Fibroblast of the aortic adventitia (primary cell): ENCODE measurements around the gene TDRD12. TPM values are rescaled to one million over a fixed set of nuclear protein-coding genes. Genes with fewer than 3 reads are reported as not detected.

Source experiments
- DNase-seq: peaks from one replicate; pipeline ENCODE4 v3.0.0-alpha.2; 2010; ENCODE audit warnings: low read depth
- H3K4me3 ChIP-seq: 2 replicates; pipeline ENCODE4 v1.5.1; 2011; ENCODE audit warnings: low read depth, mild to moderate bottlenecking, control low read depth, low read length, moderate library complexity
- CTCF ChIP-seq: IDR thresholded peaks from 2 replicates; pipeline ENCODE4 v1.5.1; 2011; ENCODE audit warnings: mild to moderate bottlenecking, low read length, control low read depth, inconsistent platforms; ENCODE audit not compliant: insufficient read depth
- total RNA-seq: library from RNA; depleted of rRNA; stranded (reverse); fragments of >200 nt; gene quantifications from 2 replicates; pipeline ENCODE4 v1.2.3, GENCODE V29; 2012; ENCODE audit warnings: low replicate concordance

TDRD12 gene
- total RNA-seq, 1 donor, result 0.36 TPM

- H3K4me3 ChIP-seq, result no peak overlapping the region
- no peak for DNase-seq
- TF ChIP-seq CTCF, result no peak
Observed at GRCh38 chr19:32858559-32858958, 139.0 kb downstream of the TDRD12 start.

- no peak overlapping the region for H3K4me3 ChIP-seq
- TF ChIP-seq CTCF, result no peak
- no peak for DNase-seq
Observed at GRCh38 chr19:32859591-32859990, 140.0 kb downstream of the TDRD12 start.

- no peak for TF ChIP-seq CTCF
- DNase-seq, result no peak
- no peak overlapping the region for H3K4me3 ChIP-seq
Observed at GRCh38 chr19:32861596-32861995, 142.0 kb downstream of the TDRD12 start.

GRCh38 chr19:32862173-32862572 is 142.6 kb downstream of the TDRD12 start:
- DNase-seq, result no peak
- TF ChIP-seq CTCF, result no peak
- H3K4me3 ChIP-seq, result no peak overlapping the region

GRCh38 chr19:32862741-32863140 is 143.2 kb downstream of the TDRD12 start:
- no peak overlapping the region for H3K4me3 ChIP-seq
- TF ChIP-seq CTCF, result no peak
- no peak for DNase-seq

- TF ChIP-seq CTCF, result no peak
- no peak overlapping the region for H3K4me3 ChIP-seq
- no peak for DNase-seq
Observed at GRCh38 chr19:32863301-32863700, 143.7 kb downstream of the TDRD12 start.

- H3K4me3 ChIP-seq, result no peak overlapping the region
- TF ChIP-seq CTCF, result no peak
- DNase-seq, result no peak
Observed at GRCh38 chr19:32863841-32864240, 144.3 kb downstream of the TDRD12 start.
